ENCODE measurements around the gene RTL10.

DNA sequence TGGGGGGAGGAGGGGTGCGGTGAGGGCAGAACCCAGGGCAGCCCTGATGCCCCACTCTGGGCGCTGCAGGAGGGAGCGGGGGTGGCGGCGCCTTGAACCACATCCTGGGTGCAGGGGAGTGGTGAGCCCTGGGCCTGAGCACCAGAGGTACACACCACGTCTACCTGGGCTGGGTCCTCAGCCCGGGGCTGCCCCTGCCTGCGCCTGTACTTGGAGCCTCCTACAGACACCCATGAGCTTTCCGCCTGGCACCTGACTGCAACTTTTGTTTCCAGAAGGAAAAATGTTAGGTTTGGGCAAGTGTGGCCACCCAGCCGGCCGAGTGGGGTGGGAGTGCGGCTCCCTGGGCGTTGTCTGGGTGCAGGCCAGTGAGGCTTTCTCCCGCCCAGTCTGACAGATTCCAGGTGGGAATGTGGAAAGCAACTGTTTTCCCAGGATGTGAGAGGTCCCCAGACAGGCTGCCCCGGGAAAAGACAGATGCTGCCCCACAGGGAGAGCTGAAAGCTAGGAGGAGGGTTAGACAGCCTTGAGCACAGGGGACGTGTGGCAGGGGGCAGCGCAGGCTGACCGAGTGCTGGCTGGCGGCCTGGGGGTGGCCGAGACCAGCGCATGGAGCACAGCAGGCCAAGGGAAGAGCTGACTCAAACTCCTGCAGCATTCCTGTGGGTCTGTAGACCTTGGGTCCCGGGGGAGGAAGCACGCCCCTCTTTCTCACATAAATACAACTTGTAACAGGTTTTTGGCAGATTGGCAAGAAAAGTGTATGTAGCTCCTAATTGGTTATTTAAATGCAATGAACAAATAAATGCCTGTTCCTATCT lies 44.1 kb downstream of the RTL10 start:
- TF ChIP-seq, protein P1, sequence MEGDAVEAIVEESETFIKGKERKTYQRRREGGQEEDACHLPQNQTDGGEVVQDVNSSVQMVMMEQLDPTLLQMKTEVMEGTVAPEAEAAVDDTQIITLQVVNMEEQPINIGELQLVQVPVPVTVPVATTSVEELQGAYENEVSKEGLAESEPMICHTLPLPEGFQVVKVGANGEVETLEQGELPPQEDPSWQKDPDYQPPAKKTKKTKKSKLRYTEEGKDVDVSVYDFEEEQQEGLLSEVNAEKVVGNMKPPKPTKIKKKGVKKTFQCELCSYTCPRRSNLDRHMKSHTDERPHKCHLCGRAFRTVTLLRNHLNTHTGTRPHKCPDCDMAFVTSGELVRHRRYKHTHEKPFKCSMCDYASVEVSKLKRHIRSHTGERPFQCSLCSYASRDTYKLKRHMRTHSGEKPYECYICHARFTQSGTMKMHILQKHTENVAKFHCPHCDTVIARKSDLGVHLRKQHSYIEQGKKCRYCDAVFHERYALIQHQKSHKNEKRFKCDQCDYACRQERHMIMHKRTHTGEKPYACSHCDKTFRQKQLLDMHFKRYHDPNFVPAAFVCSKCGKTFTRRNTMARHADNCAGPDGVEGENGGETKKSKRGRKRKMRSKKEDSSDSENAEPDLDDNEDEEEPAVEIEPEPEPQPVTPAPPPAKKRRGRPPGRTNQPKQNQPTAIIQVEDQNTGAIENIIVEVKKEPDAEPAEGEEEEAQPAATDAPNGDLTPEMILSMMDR (IDR thresholded peaks at IDR 0.05 in 2 of 3, conservative IDR thresholded peaks at IDR 0.05 in 1 of 3; ENCODE audit: control insufficient read depth in 2 of 3, extremely low read depth in 1 of 3, insufficient read depth in 1 of 3, low read depth in 3 of 3, low read length in 3 of 3): no peak
- TF ChIP-seq, protein P2, sequence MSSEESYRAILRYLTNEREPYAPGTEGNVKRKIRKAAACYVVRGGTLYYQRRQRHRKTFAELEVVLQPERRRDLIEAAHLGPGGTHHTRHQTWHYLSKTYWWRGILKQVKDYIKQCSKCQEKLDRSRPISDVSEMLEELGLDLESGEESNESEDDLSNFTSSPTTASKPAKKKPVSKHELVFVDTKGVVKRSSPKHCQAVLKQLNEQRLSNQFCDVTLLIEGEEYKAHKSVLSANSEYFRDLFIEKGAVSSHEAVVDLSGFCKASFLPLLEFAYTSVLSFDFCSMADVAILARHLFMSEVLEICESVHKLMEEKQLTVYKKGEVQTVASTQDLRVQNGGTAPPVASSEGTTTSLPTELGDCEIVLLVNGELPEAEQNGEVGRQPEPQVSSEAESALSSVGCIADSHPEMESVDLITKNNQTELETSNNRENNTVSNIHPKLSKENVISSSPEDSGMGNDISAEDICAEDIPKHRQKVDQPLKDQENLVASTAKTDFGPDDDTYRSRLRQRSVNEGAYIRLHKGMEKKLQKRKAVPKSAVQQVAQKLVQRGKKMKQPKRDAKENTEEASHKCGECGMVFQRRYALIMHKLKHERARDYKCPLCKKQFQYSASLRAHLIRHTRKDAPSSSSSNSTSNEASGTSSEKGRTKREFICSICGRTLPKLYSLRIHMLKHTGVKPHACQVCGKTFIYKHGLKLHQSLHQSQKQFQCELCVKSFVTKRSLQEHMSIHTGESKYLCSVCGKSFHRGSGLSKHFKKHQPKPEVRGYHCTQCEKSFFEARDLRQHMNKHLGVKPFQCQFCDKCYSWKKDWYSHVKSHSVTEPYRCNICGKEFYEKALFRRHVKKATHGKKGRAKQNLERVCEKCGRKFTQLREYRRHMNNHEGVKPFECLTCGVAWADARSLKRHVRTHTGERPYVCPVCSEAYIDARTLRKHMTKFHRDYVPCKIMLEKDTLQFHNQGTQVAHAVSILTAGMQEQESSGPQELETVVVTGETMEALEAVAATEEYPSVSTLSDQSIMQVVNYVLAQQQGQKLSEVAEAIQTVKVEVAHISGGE (CRISPR knock-in tag; IDR thresholded peaks at IDR 0.05): no peak
- no peak for TF ChIP-seq YY1 (IDR thresholded peaks at IDR 0.05; ENCODE audit: low read depth, low read length)
- TF ChIP-seq RAD21 (IDR thresholded peaks at IDR 0.05; ENCODE audit: insufficient read depth, low read depth, low read length): no peak
